GM19467 (cell line): ENCODE results near the gene PNN.
A peak's percentile ranks its signal among the peaks of the same experiment; 100 is the strongest.
"Not testable (repeated sequence)": the region's sequence is repeated elsewhere in the genome, so short reads cannot be mapped to it uniquely, and the experiment has no call there.

ENCODE experiments used
- ATAC-seq: cut with Tn5 transposase; IDR thresholded peaks from one replicate; pipeline ENCODE4 v1.9.1; 2021; ENCODE audit warnings: mild to moderate bottlenecking, moderate library complexity; ENCODE audit not compliant: unreplicated experiment

The PNN gene

GRCh38 chr14:39174560-39175444 lies at the start of gene PNN:
Gene PNN (plus strand): TSS chr14:39175254. CDS start chr14:39175280, 26 bp downstream.
- ATAC-seq: peak; percentile 95

- not testable (repeated sequence) for ATAC-seq
Measured at GRCh38 chr14:39137835-39138234, 37.2 kb upstream of the PNN start.

- no peak for ATAC-seq
Measured at GRCh38 chr14:39138440-39138839, 36.6 kb upstream of the PNN start.

DNA sequence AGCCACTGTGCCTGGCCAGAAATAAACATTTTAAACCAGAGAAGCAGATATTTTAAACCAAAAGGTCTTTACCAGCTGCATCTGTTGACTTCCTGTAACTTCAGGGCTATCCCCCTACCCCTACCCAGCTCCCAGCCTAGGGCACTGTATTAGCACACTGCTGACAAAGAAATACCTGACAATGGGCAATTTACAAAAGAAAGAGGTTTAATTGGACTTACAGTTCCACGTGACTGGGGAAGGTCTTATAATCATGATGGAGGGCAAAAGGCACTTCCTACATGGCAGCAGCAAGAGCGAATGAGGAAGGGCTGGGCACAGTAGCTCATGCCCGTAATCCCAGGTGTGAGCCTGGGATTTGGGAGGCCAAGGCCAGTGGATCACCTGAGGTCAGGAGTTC lies 34.9 kb upstream of the PNN start:
- ATAC-seq: no peak

DNA sequence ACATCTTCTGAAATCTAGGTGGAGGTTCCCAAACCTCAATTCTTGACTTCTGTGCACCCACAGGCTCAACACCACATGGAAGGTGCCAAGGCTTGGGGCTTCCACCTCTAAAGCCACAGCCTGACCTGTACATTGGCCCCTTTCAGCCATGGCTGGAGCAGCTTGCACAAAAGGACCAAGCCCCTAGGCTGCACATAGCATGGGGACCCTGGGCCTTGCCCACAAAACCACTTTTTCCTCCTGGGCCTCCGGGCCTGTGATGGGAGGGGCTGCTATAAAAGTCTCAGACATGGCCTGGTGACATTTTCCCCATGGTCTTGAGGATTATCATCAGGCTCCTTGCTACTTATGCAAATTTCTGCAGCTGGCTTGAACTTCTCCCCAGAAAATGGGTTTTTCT lies 33.4 kb upstream of the PNN start:
- ATAC-seq: not testable (repeated sequence)

DNA sequence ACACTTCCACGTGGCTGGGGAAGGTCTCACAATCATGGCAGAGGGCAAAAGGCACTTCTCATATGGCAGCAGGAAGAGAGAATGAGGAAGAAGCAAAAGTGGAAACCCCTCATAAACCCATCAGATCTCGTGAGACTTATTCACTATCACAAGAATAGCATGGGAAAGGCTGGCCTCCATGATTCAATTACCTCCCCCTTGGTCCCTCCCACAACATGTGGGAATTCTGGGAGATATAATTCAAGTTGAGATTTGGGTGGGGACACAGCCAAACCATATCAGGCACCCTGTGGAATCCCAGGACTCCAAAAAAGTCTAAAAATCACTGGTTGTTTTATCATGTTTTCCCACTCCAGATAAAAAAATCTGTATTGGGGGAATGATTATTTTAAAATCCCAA lies 31.8 kb upstream of the PNN start:
- not testable (repeated sequence) for ATAC-seq

DNA sequence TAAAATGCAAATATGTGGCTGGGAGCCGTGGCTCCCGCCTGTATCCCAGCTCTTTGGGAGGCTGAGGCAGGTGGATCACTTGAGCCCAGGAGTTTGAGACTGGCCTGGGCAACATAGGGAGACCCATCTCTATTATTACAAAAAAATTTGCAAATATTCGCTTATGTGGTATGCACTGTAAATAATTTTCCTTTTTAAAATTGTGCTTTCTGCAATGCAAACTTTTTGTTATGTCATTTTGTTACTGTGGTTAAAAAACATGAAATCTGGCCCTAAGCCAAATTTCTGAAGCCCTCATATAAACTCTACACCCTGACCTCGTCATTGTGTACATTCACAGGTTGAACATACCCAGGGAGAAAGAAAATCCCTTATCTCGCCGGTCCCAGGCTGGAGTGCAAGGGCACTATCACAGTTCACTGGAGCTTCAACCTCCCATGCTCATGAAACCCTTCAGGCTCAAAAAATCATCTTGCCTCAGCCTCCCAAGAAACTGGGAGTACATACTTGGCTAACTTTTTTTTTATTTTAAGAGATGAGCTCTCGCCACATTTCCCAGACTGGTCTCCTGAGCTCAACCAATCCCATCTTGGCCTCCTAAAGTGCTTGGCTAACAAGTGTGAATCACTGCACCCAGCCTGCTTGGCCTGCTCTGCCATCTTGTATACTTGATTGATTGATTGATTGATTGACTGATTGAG lies 29.6 kb upstream of the PNN start:
- ATAC-seq: no peak

- ATAC-seq: no peak
Measured at GRCh38 chr14:39154594-39155189, 20.4 kb upstream of the PNN start.

GRCh38 chr14:39157491-39157890 lies 17.6 kb upstream of the PNN start:
- no peak for ATAC-seq

DNA sequence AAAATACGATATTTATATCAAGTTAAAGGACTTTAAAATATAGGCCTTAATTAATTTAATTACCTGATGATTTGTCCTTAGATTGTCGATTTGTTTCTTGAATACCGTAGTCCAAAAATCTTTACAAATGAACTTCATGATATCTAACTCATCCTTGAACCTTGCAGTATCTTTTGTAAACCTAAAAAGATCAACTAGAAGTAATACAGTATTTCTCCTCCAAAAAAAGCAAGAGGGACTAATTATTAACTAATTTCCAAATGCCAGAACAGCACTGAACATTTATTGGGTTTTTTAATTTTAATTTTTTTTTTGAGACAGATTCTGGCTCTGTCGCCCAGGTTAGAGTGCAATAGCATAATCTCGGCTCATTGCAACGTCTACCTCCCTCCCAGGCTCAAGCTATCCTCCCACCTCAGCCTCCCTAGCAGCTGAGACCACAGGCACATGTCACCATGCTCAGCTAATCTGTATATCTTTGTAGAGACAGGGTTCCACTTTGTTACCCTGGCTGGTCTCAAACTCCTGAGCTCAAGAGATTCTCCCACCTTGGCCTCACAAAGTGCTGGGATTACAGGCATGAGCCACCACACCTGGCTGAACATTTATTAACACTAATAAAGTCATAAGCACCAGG lies 16.7 kb upstream of the PNN start:
- ATAC-seq: no peak

DNA sequence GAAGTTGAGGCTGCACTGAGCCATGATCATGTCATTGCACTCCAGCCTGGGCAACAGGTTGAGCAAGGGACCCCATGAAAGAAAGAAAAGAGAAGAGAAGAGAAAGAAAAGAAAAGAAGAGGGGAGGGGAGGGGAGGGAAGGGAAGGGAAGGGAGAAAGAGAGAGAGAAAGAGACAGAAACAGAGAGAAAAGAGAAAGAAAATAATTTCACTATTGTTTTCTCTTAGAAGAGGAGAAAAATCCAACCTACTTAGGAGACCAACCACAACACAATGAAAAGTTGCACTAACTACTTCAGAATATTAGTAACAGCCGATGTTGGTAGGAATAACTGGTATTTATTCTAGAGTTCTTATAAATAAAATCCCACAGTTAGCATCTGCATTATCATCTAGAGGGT lies 14.6 kb upstream of the PNN start:
- no peak for ATAC-seq

GRCh38 chr14:39167797-39168320 lies 7.2 kb upstream of the PNN start:
- not testable (repeated sequence) for ATAC-seq

- ATAC-seq: no peak
Measured at GRCh38 chr14:39168591-39168990, 6.5 kb upstream of the PNN start.

GRCh38 chr14:39169541-39169900 lies 5.5 kb upstream of the PNN start:
- no peak for ATAC-seq

GRCh38 chr14:39173198-39173597 lies 1.9 kb upstream of the PNN start:
- ATAC-seq: no peak

DNA sequence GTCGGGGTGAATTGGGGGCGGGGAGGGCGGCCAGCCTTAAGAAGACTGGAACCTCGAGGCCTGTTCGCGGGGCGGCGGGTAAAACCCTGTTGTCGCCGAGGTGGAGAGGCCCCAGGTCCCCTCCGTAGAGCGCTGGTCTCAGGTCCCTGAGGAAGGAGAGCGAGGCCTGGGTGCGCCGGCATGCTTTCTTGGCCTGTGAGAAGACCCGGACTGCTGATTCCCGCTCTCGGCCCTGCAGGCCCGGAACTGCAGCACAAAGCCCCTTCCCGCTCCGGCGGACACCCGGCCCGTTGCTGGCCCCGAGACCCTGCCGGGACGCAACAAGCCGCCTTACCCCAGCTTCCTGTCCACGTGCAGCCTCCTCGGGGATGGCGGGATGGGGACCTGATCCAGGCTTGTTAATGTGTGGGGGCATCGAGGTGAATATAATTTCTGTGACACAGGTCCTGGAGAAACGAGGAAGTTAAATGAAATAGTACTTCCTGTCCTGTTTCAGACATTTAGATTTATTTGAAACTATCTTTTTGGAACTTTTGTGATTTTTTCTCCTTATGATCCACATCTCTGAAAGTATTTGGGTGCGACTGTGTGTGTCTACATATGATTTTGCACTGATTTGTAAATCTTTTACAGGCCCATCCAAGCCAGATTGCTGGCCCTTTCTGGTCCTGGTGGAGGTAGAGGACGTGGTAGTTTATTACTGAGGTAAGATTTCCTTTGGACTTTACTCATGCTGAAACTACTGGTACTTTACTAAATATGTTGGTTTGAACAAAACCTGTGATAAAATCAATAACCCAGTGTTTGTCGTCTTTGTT lies 600 bp downstream of the PNN start:
- peak; percentile 1 for ATAC-seq

- no peak for ATAC-seq
Measured at GRCh38 chr14:39176263-39177167, 1.5 kb downstream of the PNN start.

- no peak for ATAC-seq
Measured at GRCh38 chr14:39177168-39177545, 2.1 kb downstream of the PNN start.

- ATAC-seq: no peak
Measured at GRCh38 chr14:39179042-39179441, 4.0 kb downstream of the PNN start.
